ENCODE results near the gene ZCCHC14. TPM values are rescaled to one million over a fixed set of nuclear protein-coding genes. Genes with fewer than 3 reads are reported as not detected.

ZCCHC14 gene
- total RNA-seq, 1 donor from 2014 or later, result 16.6 TPM

DNA sequence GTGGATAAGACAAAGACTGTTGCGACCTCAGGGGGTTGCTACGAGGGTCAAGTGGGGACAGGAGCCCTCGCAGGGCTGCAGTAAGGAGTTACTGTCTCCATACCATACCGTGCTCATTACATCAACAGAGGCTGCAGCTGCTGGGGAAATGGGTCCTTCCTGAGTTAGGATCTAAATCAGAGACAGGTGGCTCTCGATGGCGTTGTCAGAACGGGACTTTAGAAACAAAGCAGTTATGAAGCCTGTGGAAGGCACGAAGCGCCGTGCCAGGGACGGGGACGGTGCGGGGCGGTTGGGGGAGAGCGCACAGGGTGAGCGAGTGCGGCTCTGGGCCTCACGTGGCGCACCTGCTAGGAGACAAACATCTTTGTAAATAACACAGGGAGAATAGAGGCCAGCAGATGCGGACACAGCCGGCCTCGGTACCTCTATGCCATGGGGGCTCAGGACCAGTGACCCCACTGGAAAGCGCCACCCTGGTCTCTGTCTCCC lies 34.4 kb downstream of the ZCCHC14 start:
- no peak for DNase-seq (ENCODE audit: low spot score)

DNA sequence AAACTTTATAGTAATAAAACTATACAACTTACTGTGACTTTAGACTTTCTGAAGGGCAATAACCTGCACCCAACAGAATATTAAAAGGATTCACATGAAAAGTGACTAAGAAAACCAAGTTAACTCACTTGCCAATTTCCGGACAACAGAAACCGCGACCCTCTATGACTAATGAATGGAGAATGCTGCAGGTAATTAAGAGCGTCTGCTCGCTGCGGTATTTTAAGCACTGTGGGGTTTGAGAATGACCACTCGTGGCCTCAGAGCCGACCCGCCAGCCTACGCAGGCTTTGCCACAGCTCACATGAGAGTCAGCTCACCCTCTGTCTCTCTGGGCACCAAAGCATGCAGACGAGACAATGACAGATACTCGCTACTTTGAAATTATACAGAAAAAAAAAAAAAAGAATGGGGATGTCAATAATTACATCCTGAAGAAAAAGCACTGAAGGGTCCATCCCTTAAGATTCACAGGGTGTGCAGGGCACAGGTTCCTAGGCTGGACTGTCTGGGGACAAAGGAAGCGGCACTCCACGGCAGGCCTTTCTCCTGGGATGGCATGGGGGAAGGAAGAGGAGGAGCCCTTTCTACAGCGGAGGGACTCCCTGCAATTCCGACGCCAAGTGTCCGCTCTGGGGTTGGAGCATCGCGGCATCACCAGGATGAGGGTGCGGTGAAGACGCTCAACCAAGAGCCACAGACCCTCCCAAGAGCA lies 35.0 kb downstream of the ZCCHC14 start:
- no peak for DNase-seq (ENCODE audit: low spot score)

DNA sequence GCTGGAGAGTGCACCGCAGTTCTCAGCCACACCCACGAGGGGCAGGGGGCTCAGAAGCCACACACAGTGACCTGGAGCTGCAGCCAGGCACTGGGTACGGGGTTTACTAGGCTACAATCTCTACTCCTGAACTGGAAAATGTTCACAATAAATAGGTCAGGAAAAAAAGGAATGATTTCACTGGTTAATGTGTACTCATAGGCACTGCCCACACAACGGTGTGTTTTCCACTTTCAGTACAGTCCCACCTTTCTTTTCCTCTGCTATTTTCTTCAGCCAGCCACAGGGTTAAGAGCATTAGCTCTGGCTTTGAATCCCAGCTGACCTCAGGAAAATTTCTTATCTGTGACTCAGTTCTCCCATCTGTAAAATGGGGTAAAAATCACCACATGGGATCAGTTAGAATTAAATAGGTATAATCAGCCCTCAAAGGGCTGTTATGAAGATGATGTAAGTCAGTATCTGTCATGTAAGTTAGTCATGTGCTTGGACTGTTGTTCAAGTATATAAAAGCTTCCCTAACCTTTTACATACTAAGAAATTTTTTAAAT lies 35.7 kb downstream of the ZCCHC14 start:
- no peak for DNase-seq (ENCODE audit: low spot score)

DNA sequence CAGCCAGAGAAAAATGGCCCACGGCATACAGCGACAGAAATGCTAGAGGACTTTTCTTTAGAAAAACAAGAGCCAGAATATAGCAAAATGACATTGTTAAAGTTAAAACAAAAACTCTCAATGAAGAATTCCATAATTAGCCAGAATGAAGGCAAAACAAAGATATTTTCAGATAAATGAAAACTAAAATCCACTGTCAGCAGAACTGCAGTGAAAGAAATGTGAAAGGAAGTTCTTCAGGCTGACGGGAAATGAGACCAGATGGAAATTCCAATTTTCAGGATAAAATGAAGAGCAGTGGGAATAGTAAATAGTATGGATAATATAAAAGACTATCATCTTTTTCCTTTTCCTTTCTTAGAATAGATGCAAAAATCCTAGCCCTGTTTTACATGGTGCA lies 38.4 kb downstream of the ZCCHC14 start:
- DNase-seq (ENCODE audit: low spot score), result no peak

- no peak for DNase-seq (ENCODE audit: low spot score)
Observed at GRCh38 chr16:87453326-87453725, 39.5 kb downstream of the ZCCHC14 start.

DNA sequence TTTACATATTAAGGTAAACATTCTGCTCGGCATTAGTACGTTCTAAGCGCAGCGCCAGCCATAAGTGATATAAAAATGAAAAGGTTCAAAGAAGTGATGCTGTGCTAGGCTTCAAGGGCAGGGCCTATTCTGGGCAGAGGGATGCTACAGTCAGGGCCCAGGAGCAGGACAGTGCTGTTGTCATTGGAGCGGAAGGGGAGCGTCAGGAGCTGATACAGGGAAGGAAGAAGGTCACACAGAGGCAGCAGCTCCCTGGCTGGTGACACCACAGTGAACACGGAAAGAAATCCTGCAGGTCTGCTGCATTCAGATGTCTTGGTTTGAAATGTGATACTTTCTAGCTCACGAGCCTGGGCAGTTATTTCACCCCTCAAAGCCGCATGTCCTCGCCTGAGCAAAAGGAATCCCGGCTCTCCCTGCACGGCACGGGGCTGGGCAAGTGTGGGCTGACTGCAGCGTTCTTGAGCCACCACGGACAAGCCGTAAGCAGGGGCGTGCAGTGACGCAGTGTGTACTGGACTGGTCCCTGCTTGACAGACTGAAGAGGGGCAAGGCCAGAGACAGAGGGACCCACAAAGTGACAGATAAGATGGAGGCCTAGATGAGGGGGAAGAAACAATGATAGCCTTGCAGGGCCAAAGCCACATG lies 41.1 kb downstream of the ZCCHC14 start:
- DNase-seq (ENCODE audit: low spot score), result no peak

GRCh38 chr16:87448866-87449265 lies 44.0 kb downstream of the ZCCHC14 start:
- no peak for DNase-seq (ENCODE audit: low spot score)

- no peak for DNase-seq (ENCODE audit: low spot score)
Observed at GRCh38 chr16:87447323-87447722, 45.5 kb downstream of the ZCCHC14 start.

DNA sequence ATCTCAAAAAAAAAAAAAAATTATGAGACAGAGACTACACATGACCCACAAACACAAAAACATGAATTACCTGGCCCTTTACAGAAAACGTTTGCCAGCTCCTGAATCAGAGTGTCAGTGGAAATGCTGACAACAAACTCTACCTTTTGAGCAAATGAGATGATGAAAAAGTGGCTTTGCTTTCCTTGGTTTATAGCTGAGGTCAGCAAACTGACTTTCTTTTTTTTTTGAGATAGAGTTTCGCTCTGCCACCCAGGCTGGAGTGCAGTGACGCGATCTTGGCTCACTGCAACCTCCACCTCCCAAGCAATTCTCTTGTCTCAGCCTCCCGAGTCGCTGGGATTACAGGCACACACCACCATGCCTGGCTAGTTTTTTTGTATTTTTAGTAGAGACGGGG lies 46.3 kb downstream of the ZCCHC14 start:
- no peak for DNase-seq (ENCODE audit: low spot score)

DNA sequence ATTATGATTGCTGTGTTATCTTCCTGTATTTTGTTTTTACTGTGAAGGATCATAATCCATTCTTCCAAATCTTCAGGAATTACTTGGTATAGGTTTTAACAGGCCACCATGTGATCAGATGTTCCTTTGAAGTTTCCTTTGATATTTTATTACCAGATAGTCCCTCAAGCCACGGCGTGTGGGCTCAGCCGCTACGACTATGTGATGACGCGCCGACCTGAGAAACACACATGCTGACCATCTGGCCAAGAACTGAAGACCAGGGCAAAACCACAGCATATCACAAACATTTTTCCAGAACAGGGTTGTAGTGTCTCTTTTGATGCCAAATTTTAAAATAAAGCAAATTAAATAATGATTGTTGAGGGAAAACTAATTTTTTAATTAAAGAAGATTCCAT lies 47.3 kb downstream of the ZCCHC14 start:
- DNase-seq (ENCODE audit: low spot score), result no peak

DNA sequence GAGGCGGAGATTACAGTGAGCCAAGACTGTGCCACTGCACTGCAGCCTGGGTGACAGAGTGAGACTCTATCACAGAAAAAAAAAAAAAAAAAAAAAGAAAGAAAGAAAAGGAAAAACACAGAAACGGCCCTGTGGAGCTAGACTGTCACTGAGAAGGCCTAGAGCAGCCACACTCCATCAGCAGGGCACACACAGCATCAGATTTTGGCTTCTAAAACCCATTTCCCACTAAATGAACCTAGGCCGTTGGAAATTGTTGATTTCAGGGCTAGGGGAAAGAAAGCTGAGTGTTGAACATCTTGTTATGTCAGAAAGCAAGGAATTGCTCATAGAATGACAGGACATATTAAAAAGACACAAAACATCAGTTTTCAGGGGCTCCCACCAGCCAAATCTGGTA lies 48.9 kb downstream of the ZCCHC14 start:
- no peak for DNase-seq (ENCODE audit: low spot score)

DNA sequence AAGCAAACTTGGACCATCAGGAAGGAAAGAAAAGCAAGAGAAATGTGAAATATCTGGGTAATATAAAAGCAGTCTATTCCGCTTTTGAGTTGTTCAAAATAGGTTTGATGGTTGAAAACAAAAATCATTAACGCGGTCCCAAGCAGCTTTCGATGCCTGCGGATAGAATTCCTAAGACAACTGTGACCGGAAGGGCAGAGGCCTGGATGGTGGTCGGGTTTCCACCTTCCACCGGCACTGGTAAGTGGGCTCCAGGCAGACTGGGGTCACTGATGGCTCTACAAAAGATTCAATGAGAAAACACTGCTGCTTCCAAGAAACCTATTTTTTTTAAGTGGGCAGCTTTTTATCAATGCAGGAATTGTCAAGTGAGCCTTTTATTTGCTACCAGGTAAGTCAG lies 49.8 kb downstream of the ZCCHC14 start:
- no peak for DNase-seq (ENCODE audit: low spot score)

DNA sequence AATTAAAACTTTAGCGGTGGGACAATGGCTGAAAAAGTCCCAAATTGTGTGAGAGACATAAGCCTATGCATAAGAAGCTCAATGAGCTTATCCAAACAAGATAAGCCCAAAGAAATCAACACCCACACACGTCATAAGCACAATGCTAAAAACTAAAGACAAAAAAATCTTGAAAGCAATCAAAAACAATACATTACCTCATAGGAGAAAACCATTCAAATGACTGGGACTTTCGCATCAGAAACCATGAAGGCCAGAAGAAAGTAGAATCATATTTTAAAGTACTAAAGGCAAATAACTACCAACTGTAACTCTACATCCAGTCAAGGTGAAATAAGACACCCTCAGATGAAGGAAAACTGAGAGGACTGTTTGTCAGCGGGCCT lies 50.2 kb downstream of the ZCCHC14 start:
- no peak for DNase-seq (ENCODE audit: low spot score)

GRCh38 chr16:87441886-87442580 lies 50.8 kb downstream of the ZCCHC14 start:
- no peak for DNase-seq (ENCODE audit: low spot score)

GRCh38 chr16:87439926-87440325 lies 52.9 kb downstream of the ZCCHC14 start:
- DNase-seq (ENCODE audit: low spot score), result no peak

DNA sequence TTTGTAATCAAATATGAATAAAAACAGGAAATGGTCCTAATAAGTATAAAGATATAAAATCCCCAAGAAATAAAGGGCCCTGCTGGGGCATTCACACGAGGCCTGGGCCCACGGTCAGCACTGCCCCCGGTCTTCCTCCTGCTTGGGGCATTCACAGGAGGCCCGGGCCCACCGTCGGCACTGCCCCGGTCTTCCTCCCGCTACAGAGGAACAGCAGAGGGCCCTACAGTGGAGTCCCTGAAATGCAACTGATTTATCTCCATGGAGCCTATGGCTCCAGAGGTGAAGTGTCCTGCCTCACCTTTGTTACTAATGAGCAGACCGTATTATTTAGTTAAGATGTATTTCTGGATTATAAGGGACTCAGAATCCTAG lies 54.2 kb downstream of the ZCCHC14 start:
- DNase-seq (ENCODE audit: low spot score), result no peak

DNA sequence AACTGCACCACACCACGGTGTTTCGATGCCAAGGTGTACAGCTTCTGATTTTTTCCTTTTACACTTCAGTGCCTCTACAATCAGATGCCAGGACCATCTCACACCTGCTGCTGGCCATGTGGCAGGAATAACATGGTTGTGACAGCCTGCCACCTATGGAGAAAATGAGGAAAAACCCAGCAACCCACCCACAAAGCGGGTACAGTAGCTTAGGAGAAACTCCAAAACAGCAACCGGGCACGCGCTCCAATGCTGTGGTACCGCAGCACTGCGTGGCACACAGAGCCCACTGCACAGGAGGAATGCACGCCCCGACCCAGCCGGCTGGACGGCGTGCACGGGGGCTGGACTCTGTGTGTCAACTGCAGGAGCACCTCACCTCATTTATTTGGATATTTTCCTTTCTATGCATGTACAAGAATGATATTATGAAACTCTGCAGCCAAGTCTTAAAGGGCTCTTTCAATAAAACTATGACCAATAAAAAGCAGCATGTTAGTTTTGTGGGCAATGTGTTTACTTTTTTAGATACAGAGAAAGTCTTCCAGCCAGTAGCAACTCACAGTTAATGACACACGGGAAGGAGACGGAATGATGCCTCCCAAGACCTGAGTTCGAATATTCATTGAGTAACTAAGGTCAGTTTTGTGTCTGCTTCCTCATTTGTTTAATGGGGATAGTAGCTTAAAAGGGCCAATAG lies 54.8 kb downstream of the ZCCHC14 start:
- DNase-seq (ENCODE audit: low spot score), result no peak

GRCh38 chr16:87437327-87437726 lies 55.5 kb downstream of the ZCCHC14 start:
- no peak for DNase-seq (ENCODE audit: low spot score)

DNA sequence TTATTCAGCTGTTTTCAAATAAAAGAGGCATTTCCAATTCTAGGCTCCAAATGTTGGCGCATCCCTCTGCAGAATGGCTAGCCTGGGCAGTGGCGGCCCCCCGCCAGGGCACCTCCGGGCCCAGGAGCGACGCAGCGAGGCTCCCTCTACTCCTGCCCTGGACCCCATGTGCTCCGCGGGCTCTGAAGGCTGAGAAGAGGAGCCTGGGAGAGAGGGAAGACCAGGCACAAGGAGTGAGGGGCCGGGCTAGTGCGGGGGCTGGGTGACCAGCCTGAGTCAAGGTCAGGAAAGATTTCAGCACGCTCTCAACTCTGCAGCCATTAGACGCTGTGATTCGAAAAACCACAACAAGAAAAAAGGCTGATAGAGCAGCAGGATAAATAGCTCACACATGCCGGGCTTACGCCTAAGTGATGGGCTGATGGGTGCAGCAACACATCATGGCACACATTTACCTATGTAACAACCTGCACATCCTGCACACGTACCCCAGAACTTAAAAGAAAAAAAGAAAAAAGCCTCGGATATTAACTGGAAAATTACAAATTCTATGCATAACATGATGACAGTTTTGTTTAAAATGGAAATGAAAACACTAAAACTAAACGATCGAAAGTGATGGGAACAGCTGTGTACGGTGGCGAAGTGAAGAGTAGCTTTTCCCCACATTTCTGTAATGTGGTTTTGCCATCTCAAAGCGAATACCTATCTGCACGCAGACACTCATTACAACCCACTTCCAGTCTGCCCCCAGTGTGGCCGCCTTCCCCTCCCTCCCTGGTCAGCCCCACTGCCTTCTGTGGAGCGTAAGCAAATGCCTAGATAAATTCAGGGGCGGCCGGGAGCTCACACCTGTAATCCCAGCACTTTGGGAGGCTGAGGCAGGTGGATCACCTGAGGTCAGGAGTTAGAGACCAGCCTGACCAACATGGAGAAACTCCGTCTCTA lies 56.3 kb downstream of the ZCCHC14 start:
- DNase-seq (ENCODE audit: low spot score), result no peak
